Hepatocyte (in vitro differentiated cells): ENCODE results near the gene PCBD2. TPM values are rescaled to one million over a fixed set of nuclear protein-coding genes. Genes with fewer than 3 reads are reported as not detected.

Experiments used
- DNase-seq: peaks from one replicate; pipeline ENCODE4 v3.0.0-alpha.2; 2016; ENCODE audit warnings: low spot score
- H2AFZ ChIP-seq: fragments of 200-600 bp; sonication (generic); 2 replicates; pipeline ENCODE4 v1.6.0; 2016; ENCODE audit warnings: antibody characterized with exemption, mild to moderate bottlenecking
- H3K27ac ChIP-seq: fragments of 200-600 bp; sonication (generic); 2 replicates; pipeline ENCODE4 v1.5.1; 2016; ENCODE audit warnings: mild to moderate bottlenecking
- H3K27me3 ChIP-seq: fragments of 200-600 bp; sonication (generic); 2 replicates; pipeline ENCODE4 v1.6.1; 2016
- H3K36me3 ChIP-seq: fragments of 200-600 bp; sonication (generic); replicated peaks from 2 replicates; pipeline ENCODE4 v1.5.1; 2016; ENCODE audit warnings: low read depth; ENCODE audit not compliant: insufficient read depth
- H3K4me1 ChIP-seq: fragments of 200-600 bp; sonication (generic); 2 replicates; pipeline ENCODE4 v1.5.1; 2016; ENCODE audit warnings: mild to moderate bottlenecking, moderate library complexity; ENCODE audit not compliant: insufficient read depth
- H3K4me2 ChIP-seq: fragments of 200-600 bp; sonication (generic); 2 replicates; pipeline ENCODE4 v1.6.0; 2016
- H3K4me3 ChIP-seq: fragments of 200-600 bp; sonication (generic); 2 replicates; pipeline ENCODE4 v1.5.1; 2016; ENCODE audit warnings: mild to moderate bottlenecking
- H3K79me2 ChIP-seq: fragments of 200-600 bp; sonication (generic); 2 replicates; pipeline ENCODE4 v1.6.0; 2017; ENCODE audit warnings: mild to moderate bottlenecking
- H3K9me2 ChIP-seq: fragments of 200-600 bp; sonication (generic); replicated peaks from 2 replicates; pipeline ENCODE4 v1.6.0; 2017; ENCODE audit warnings: mild to moderate bottlenecking; ENCODE audit not compliant: insufficient read depth
- H3K9me3 ChIP-seq: fragments of 200-600 bp; sonication (generic); 2 replicates; pipeline ENCODE4 v1.5.1; 2016; ENCODE audit warnings: low read depth, mild to moderate bottlenecking
- H4K20me1 ChIP-seq: fragments of 200-600 bp; sonication (generic); 2 replicates; pipeline ENCODE4 v1.6.0; 2016; ENCODE audit warnings: mild to moderate bottlenecking; ENCODE audit not compliant: insufficient read depth, poor library complexity, severe bottlenecking
- CTCF ChIP-seq: fragments of 200-600 bp; sonication (generic); IDR thresholded peaks from 2 replicates; pipeline ENCODE4 v1.5.1; 2016; ENCODE audit warnings: antibody characterized with exemption, mild to moderate bottlenecking; ENCODE audit not compliant: poor library complexity
- EZH2 ChIP-seq: fragments of 200-600 bp; sonication (generic); IDR thresholded peaks from 2 replicates; pipeline ENCODE4 v1.6.1; 2016; ENCODE audit warnings: antibody characterized with exemption, mild to moderate bottlenecking, borderline replicate concordance
- EZH2phosphoT487 ChIP-seq: fragments of 200-600 bp; sonication (generic); IDR thresholded peaks from one replicate; pipeline ENCODE4 v1.6.1; 2018; ENCODE audit warnings: antibody characterized with exemption, mild to moderate bottlenecking, low read depth, moderate library complexity; ENCODE audit not compliant: unreplicated experiment, severe bottlenecking
- WGBS: methylation state at CpG from one replicate; pipeline ENCODE4 v1.1.6; 2016; ENCODE audit warnings: low lambda C conversion rate; ENCODE audit errors: missing lambda C conversion rate; 5-methylcytosine and 5-hydroxymethylcytosine counted together
- microRNA counts: library from miRNA; unstranded; fragments of <30 nt; microRNA quantifications from one replicate; lab custom pipeline; 2017
- microRNA-seq: library from miRNA; unstranded; fragments of <30 nt; microRNA quantifications from one replicate; pipeline ENCODE4, GENCODE V29; 2017
- polyA plus RNA-seq: library from polyadenylated mRNA; unstranded; fragments of >200 nt; fragmentation: Nextera tagmentation; extraction: Ambion mirVana; gene quantifications from 2 replicates; pipeline ENCODE4 v1.2.1, GENCODE V29; 2016
- small RNA-seq: library from RNA; depleted of rRNA; stranded (forward); fragments of <200 nt; gene quantifications from one replicate; pipeline ENCODE3, GENCODE V24; 2014
- total RNA-seq: library from RNA; depleted of rRNA; stranded (reverse); fragments of >200 nt; gene quantifications from 2 replicates; pipeline ENCODE4 v1.2.3, GENCODE V29; 2014

Gene PCBD2
- total and polyA plus RNA-seq, 2 experiments from 2014 or later = 5.2 to 14.0 TPM

DNA sequence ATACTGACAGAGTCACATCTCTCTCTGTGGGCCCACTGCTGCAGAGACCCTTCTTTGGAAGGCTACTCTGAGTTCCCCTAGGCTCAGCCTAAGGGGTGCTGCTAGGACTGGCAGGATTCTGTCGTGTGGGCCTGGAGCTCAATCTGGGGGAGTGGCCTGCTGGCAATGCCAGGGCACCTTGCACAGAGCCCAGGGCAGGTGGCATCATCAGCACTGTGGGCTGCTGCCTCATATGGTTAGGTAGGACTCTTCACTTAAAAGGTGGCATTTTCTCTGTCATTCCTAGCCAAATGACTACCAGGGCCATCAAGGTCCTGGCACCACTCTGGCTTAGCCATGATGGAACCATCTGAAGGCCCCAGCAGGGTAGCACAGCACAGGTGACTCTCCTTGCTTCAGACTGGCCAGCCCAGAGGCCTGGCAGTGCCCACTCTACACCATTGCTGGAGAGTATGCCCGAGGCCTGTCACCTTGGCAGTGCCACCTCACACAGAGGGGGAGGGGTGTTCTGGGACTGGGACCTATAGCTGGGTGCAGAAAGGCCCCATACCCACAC lies 107.2 kb downstream of the PCBD2 start:
- H3K4me3 ChIP-seq = no peak overlapping the region
- H3K9me2 ChIP-seq = no peaks in the 10 kb centered on the region
- TF ChIP-seq EZH2 (no peak), CTCF (no peak), EZH2phosphoT487 (no peak)
- H3K9me3 ChIP-seq = no peaks in the 10 kb centered on the region
- H3K79me2 ChIP-seq = no peaks in the 10 kb centered on the region
- H4K20me1 ChIP-seq = no peaks in the 10 kb centered on the region
- H3K27me3 ChIP-seq = no peaks in the 10 kb centered on the region
- H3K4me2 ChIP-seq = no peak overlapping the region
- H3K4me1 ChIP-seq = no peaks in the 10 kb centered on the region
- H3K27ac ChIP-seq = no peak overlapping the region
- DNase-seq = no peak
- no peak overlapping the region for H2AFZ ChIP-seq
- 97% methylated on average over 2 of the region's 2 CpGs for WGBS
- no peaks in the 10 kb centered on the region for H3K36me3 ChIP-seq

MicroRNAs within 50 kb of the gene (microRNA counts, 767-probe panel; counts per million panel counts)
- not detected for microRNA hsa-miR-4461 (lab: Ali Mortazavi, UCI)

Small RNA genes lying within 50 kb of the gene (microRNA-seq; reads per million reads assigned to microRNA genes)
- gene MIR4461 = not detected

Small RNA genes lying within 50 kb of the gene (small RNA-seq; reads per million reads assigned to genes)
- gene MIR4461 (not detected), gene MTND3P25 (not detected), gene MTND4LP30 (not detected)

Other genes starting within 250 kb of the PCBD2 start
- gene CAMLG, start 166.6 kb upstream of the PCBD2 start, total RNA-seq = 33.5 and 33.8 TPM in 2 replicates
- 27.3 and 37.1 TPM in 2 replicates for gene CAMLG, start 166.6 kb upstream of the PCBD2 start, polyA plus RNA-seq
- gene DDX46, start 146.4 kb upstream of the PCBD2 start, total RNA-seq = 27.0 and 31.0 TPM in 2 replicates
- gene DDX46, start 146.4 kb upstream of the PCBD2 start, polyA plus RNA-seq = 15.3 and 24.6 TPM in 2 replicates
- gene C5orf24, start 59.2 kb upstream of the PCBD2 start, total RNA-seq = 67.0 and 70.4 TPM in 2 replicates
- 27.3 and 29.2 TPM in 2 replicates for gene C5orf24, start 59.2 kb upstream of the PCBD2 start, polyA plus RNA-seq
- gene TXNDC15, start 30.8 kb upstream of the PCBD2 start, total RNA-seq = 76.0 and 95.4 TPM in 2 replicates
- gene TXNDC15, start 30.8 kb upstream of the PCBD2 start, polyA plus RNA-seq = 56.7 and 58.0 TPM in 2 replicates
- gene CATSPER3, start 62.8 kb downstream of the PCBD2 start, total RNA-seq = not detected in 2 replicates
- 0.59 and 1.2 TPM in 2 replicates for gene CATSPER3, start 62.8 kb downstream of the PCBD2 start, polyA plus RNA-seq
- gene PITX1, start 129.1 kb downstream of the PCBD2 start, total RNA-seq = 62.9 and 64.9 TPM in 2 replicates
- gene PITX1, start 129.1 kb downstream of the PCBD2 start, polyA plus RNA-seq = 141 and 156 TPM in 2 replicates